ENCODE results near the gene C13orf46. TPM values are rescaled to one million over a fixed set of nuclear protein-coding genes. Genes with fewer than 3 reads are reported as not detected.

Gene C13orf46
- polyA plus RNA-seq, 1 donor (not counting 4 experiments of a cell fraction or from before 2014, with no cell fraction given), result not detected

DNA sequence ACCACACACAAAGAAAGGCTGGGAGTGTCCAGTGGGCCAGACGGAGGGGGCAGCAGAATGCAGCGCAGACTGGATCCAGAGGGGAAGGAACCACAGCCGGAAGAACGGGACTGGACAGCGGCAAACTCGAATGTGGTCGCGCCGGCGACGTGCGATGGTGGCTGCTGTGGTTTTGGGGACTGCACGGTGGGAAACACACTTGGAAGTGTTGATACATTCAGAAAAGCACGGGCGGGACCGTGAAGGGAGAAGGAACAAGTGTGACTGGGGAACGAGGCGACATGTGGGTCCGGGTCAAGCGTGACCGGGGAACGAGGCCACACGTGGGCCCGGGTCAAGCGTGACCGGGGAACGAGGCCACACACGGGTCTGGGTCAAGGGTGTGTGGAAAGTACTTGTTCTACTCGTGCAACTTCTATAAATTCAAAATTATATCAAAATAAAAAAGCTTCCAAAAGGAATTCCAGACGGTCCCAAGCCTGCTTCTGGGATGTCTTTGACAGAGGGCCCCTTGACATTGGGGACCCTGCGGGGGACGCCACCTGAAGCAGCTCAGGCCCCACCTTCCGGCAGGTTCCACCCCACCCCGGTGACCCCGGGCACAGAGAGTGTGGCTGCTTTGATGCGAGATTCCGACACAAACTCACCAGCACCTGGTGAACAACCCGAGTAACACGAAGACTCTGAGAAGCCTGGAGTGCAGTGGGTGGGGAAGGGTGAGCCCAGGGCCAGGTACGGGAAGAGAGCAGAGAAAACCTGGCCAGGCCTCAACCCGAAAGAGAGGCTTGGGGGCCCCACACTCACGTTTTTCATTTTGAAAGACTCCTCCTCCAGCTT is 25.1 kb upstream of the C13orf46 start:
- H3K79me2 ChIP-seq (ENCODE audit: control insufficient read depth, insufficient read depth, low read length), result no peaks in the 10 kb centered on the region
- TF ChIP-seq, protein P1, sequence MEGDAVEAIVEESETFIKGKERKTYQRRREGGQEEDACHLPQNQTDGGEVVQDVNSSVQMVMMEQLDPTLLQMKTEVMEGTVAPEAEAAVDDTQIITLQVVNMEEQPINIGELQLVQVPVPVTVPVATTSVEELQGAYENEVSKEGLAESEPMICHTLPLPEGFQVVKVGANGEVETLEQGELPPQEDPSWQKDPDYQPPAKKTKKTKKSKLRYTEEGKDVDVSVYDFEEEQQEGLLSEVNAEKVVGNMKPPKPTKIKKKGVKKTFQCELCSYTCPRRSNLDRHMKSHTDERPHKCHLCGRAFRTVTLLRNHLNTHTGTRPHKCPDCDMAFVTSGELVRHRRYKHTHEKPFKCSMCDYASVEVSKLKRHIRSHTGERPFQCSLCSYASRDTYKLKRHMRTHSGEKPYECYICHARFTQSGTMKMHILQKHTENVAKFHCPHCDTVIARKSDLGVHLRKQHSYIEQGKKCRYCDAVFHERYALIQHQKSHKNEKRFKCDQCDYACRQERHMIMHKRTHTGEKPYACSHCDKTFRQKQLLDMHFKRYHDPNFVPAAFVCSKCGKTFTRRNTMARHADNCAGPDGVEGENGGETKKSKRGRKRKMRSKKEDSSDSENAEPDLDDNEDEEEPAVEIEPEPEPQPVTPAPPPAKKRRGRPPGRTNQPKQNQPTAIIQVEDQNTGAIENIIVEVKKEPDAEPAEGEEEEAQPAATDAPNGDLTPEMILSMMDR (optimal IDR thresholded peaks at IDR 0.05 in 1 of 3, IDR thresholded peaks at IDR 0.05 in 1 of 3, conservative IDR thresholded peaks at IDR 0.05 in 1 of 3; ENCODE audit: extremely low read depth in 1 of 3, insufficient read depth in 2 of 3, low read length in 3 of 3), result no peak
- TF ChIP-seq EZH2 (IDR thresholded peaks at IDR 0.05; ENCODE audit: low read length), result no peak
- no peak overlapping the region for H3K4me3 ChIP-seq (ENCODE audit: control insufficient read depth in 2 of 3, extremely low read depth in 1 of 3, insufficient read depth in 2 of 3, low read depth in 1 of 3, low read length in 3 of 3)
- H3K27me3 ChIP-seq (ENCODE audit: control insufficient read depth, extremely low read depth, insufficient read depth, low read length), result no peaks in the 10 kb centered on the region
- H2AFZ ChIP-seq (ENCODE audit: control insufficient read depth, low read length), result no peak overlapping the region
- H3K9ac ChIP-seq (ENCODE audit: control insufficient read depth, extremely low read depth, insufficient read depth, low read length), result no peak overlapping the region
- no peak overlapping the region for H3K4me2 ChIP-seq (ENCODE audit: control insufficient read depth, extremely low read depth, insufficient read depth, low read depth, low read length)
- no peaks in the 10 kb centered on the region for H4K20me1 ChIP-seq (ENCODE audit: control insufficient read depth, extremely low read depth, insufficient read depth, low read length)
- H3K36me3 ChIP-seq (ENCODE audit: control insufficient read depth in 2 of 2, extremely low read depth in 1 of 2, insufficient read depth in 2 of 2, low read length in 2 of 2), result peaks cover 0 to 1% of the 10 kb centered on the region in 2 experiments
- H3K27ac ChIP-seq (ENCODE audit: control insufficient read depth, insufficient read depth, low read length), result no peak overlapping the region
- DNase-seq (ENCODE audit: low read depth, low spot score), result no peak
- dilution Hi-C loops (cut with MboI; ENCODE audit: extremely low pct_ligation_motif_present, low sequenced_read_pairs), result no loop called here
- H3K4me1 ChIP-seq (ENCODE audit: control insufficient read depth, extremely low read depth, insufficient read depth, low read length), result no peaks in the 10 kb centered on the region
- H3K9me3 ChIP-seq (ENCODE audit: control insufficient read depth, low read depth, low read length), result no peaks in the 10 kb centered on the region
- H3K9me1 ChIP-seq (ENCODE audit: control insufficient read depth, extremely low read depth, insufficient read depth, low read length), result no peaks in the 10 kb centered on the region
- FAIRE-seq, result no peak

DNA sequence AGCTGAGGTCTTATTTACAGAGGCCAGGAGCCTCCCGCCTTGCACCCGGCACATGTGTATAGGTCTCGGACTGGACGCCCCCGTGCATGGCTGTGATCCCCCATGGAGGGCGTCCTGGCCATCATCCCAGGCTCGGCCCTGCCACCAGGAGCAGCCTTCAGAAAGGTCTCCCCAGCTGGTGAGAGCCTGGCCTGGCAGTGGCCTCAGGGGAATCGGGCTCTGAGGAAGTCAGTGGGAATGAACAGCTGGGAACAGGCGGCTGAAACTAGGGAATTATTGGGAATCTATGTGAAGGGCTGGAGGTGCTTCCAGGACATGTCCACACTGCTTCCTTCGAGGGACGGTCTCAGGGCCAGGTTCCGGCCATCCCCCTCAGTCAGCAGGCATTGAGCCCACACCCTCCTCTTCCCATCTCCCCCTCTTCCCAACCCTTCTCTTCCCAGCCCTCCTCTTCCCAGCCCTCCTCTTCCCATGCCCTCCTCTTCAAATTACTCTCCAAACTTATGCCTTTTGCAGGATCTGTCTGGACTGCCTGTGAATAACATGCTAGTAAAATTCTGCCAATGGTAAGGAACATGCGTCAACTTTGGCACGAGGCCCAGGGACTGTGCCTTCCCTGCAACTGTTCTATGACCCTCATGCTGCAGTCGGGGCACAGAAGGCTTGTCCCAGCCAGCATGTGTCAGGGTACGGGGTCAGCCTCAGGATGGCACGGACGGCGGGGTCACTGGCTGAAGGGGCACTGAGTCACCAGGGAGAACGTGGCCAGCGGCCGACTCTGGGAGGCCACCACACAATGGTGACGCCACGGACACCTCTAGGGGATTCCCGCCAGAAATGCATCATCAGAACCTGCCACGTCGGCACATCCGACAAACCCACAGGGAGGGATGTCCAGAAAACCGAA is 24.2 kb upstream of the C13orf46 start:
- Histone ChIP-seq H3K4me2 (ENCODE audit: control insufficient read depth, extremely low read depth, insufficient read depth, low read depth, low read length) (no peak overlapping the region), H3K9ac (ENCODE audit: control insufficient read depth, extremely low read depth, insufficient read depth, low read length) (no peak overlapping the region)

More for the DNA sequence above, 24.2 kb upstream of the C13orf46 start:
- TF ChIP-seq, protein P1 (optimal IDR thresholded peaks at IDR 0.05 in 1 of 3, IDR thresholded peaks at IDR 0.05 in 1 of 3, conservative IDR thresholded peaks at IDR 0.05 in 1 of 3; ENCODE audit: extremely low read depth in 1 of 3, insufficient read depth in 2 of 3, low read length in 3 of 3), result no peak
- no peak for TF ChIP-seq EZH2 (IDR thresholded peaks at IDR 0.05; ENCODE audit: low read length)
- DNase-seq (ENCODE audit: low read depth, low spot score), result no peak
- H3K4me1 ChIP-seq (ENCODE audit: control insufficient read depth, extremely low read depth, insufficient read depth, low read length), result no peaks in the 10 kb centered on the region
- no peaks in the 10 kb centered on the region for H3K79me2 ChIP-seq (ENCODE audit: control insufficient read depth, insufficient read depth, low read length)
- H3K4me3 ChIP-seq (ENCODE audit: control insufficient read depth in 2 of 3, extremely low read depth in 1 of 3, insufficient read depth in 2 of 3, low read depth in 1 of 3, low read length in 3 of 3), result no peak overlapping the region
- no peaks in the 10 kb centered on the region for H3K9me3 ChIP-seq (ENCODE audit: control insufficient read depth, low read depth, low read length)
- no peaks in the 10 kb centered on the region for H3K27me3 ChIP-seq (ENCODE audit: control insufficient read depth, extremely low read depth, insufficient read depth, low read length)
- no peak overlapping the region for H3K27ac ChIP-seq (ENCODE audit: control insufficient read depth, insufficient read depth, low read length)
- H3K9me1 ChIP-seq (ENCODE audit: control insufficient read depth, extremely low read depth, insufficient read depth, low read length), result no peaks in the 10 kb centered on the region
- dilution Hi-C loops (cut with MboI; ENCODE audit: extremely low pct_ligation_motif_present, low sequenced_read_pairs), result no loop called here
- H4K20me1 ChIP-seq (ENCODE audit: control insufficient read depth, extremely low read depth, insufficient read depth, low read length), result no peaks in the 10 kb centered on the region
- peaks cover 0 to 1% of the 10 kb centered on the region in 2 experiments for H3K36me3 ChIP-seq (ENCODE audit: control insufficient read depth in 2 of 2, extremely low read depth in 1 of 2, insufficient read depth in 2 of 2, low read length in 2 of 2)
- no peak for FAIRE-seq
- H2AFZ ChIP-seq (ENCODE audit: control insufficient read depth, low read length), result no peak overlapping the region
